Measurements from ENCODE around the gene DNLZ.

The DNLZ gene

GRCh38 chr9:136324501-136325300, 38.8 kb downstream of the DNLZ start:
- H3K4me3 ChIP-seq (ENCODE audit: insufficient read depth in 1 of 2, low read depth in 1 of 2, low read length in 2 of 2) = no peak overlapping the region
- H3K23ac ChIP-seq (ENCODE audit: low read length in 2 of 2) = no peak overlapping the region
- 86% methylated on average over 24 of the region's 24 CpGs for WGBS
- peak overlapping the region; percentile 59 for H2BK120ac ChIP-seq (ENCODE audit: low read depth, low read length)
- H2AFZ ChIP-seq (ENCODE audit: low read depth, low read length) = no peak overlapping the region
- H4K91ac ChIP-seq (ENCODE audit: low read length) = peak overlapping the region; percentile 34
- H2AK5ac ChIP-seq (ENCODE audit: low read length, severe bottlenecking) = peak overlapping the region; percentile 78
- H2BK12ac ChIP-seq (ENCODE audit: low read length in 2 of 2) = peak overlapping the region; percentile 7 to 95
- peak overlapping the region in 1 of 2 experiments; percentile 94 for H3K14ac ChIP-seq (ENCODE audit: low read length in 2 of 2)
- H3K9me3 ChIP-seq (ENCODE audit: control insufficient read depth, low read length) = no peaks in the 10 kb centered on the region
- peaks cover 0 to 16% of the 10 kb centered on the region in 2 experiments for H3K27me3 ChIP-seq (ENCODE audit: control insufficient read depth in 1 of 2, insufficient read depth in 1 of 2, low read length in 2 of 2)
- H2BK15ac ChIP-seq (ENCODE audit: low read depth, poor library complexity, severe bottlenecking) = peak overlapping the region; percentile 92
- H2BK5ac ChIP-seq (ENCODE audit: low read depth, low read length, poor library complexity, severe bottlenecking) = no peak overlapping the region
- H3K4ac ChIP-seq (ENCODE audit: low read depth in 1 of 2, low read length in 2 of 2) = peak overlapping the region; percentile 1 to 37
- no peak for DNase-seq
- H3K4me2 ChIP-seq (ENCODE audit: low read length, poor library complexity, severe bottlenecking) = no peak overlapping the region
- H3K36me3 ChIP-seq (ENCODE audit: control insufficient read depth in 1 of 2, insufficient read depth in 2 of 2, low read depth in 1 of 2, low read length in 2 of 2) = peaks cover 0 to 4% of the 10 kb centered on the region in 2 experiments
- H3K9ac ChIP-seq (ENCODE audit: low read length) = no peak overlapping the region
- peak overlapping the region; percentile 93 to 97 for H3K18ac ChIP-seq (ENCODE audit: low read depth in 1 of 2, low read length in 2 of 2)
- H3K4me1 ChIP-seq (ENCODE audit: control insufficient read depth, insufficient read depth, low read depth, low read length) = peaks cover 38% of the 10 kb centered on the region
- no peak overlapping the region for H4K8ac ChIP-seq (ENCODE audit: low read length)
- H3K79me1 ChIP-seq (replicated peaks; ENCODE audit: low read length, poor library complexity, severe bottlenecking) = no peaks in the 10 kb centered on the region
- H3K27ac ChIP-seq (ENCODE audit: low read length, poor library complexity, severe bottlenecking) = no peak overlapping the region

- Histone ChIP-seq H2BK15ac (ENCODE audit: low read depth, poor library complexity, severe bottlenecking) (no peak overlapping the region), H3K79me1 (replicated peaks; ENCODE audit: low read length, poor library complexity, severe bottlenecking) (no peaks in the 10 kb centered on the region), H3K4ac (ENCODE audit: low read depth in 1 of 2, low read length in 2 of 2) (no peak overlapping the region), H3K9me3 (ENCODE audit: control insufficient read depth, low read length) (no peaks in the 10 kb centered on the region), H2AFZ (ENCODE audit: low read depth, low read length) (no peak overlapping the region), H3K9ac (ENCODE audit: low read length) (no peak overlapping the region), H2BK5ac (ENCODE audit: low read depth, low read length, poor library complexity, severe bottlenecking) (no peak overlapping the region), H4K8ac (ENCODE audit: low read length) (no peak overlapping the region), H3K4me3 (ENCODE audit: insufficient read depth in 1 of 2, low read depth in 1 of 2, low read length in 2 of 2) (no peak overlapping the region), H3K36me3 (ENCODE audit: control insufficient read depth in 1 of 2, insufficient read depth in 2 of 2, low read depth in 1 of 2, low read length in 2 of 2) (no peaks in the 10 kb centered on the region), H3K4me2 (ENCODE audit: low read length, poor library complexity, severe bottlenecking) (no peak overlapping the region), H4K91ac (ENCODE audit: low read length) (peak overlapping the region; percentile 23), H3K27ac (ENCODE audit: low read length, poor library complexity, severe bottlenecking) (no peak overlapping the region), H2AK5ac (ENCODE audit: low read length, severe bottlenecking) (no peak overlapping the region), H3K27me3 (ENCODE audit: control insufficient read depth in 1 of 2, insufficient read depth in 1 of 2, low read length in 2 of 2) (peaks cover 0 to 16% of the 10 kb centered on the region in 2 experiments), H2BK120ac (ENCODE audit: low read depth, low read length) (no peak overlapping the region), H3K14ac (ENCODE audit: low read length in 2 of 2) (no peak overlapping the region), H3K18ac (ENCODE audit: low read depth in 1 of 2, low read length in 2 of 2) (no peak overlapping the region), H3K23ac (ENCODE audit: low read length in 2 of 2) (no peak overlapping the region), H2BK12ac (ENCODE audit: low read length in 2 of 2) (peak overlapping the region in 1 of 2 experiments; percentile 55), H3K4me1 (ENCODE audit: control insufficient read depth, insufficient read depth, low read depth, low read length) (peaks cover 29% of the 10 kb centered on the region)
- 95% methylated on average over 17 of the region's 17 CpGs for WGBS
- no peak for DNase-seq
Measured at GRCh38 chr9:136323371-136323789, 40.2 kb downstream of the DNLZ start.

GRCh38 chr9:136322756-136323330, 40.7 kb downstream of the DNLZ start:
- Histone ChIP-seq H3K14ac (ENCODE audit: low read length in 2 of 2) (no peak overlapping the region), H3K4me2 (ENCODE audit: low read length, poor library complexity, severe bottlenecking) (no peak overlapping the region), H3K23ac (ENCODE audit: low read length in 2 of 2) (no peak overlapping the region), H4K91ac (ENCODE audit: low read length) (peak overlapping the region; percentile 16), H2BK120ac (ENCODE audit: low read depth, low read length) (no peak overlapping the region), H2AK5ac (ENCODE audit: low read length, severe bottlenecking) (no peak overlapping the region), H3K18ac (ENCODE audit: low read depth in 1 of 2, low read length in 2 of 2) (no peak overlapping the region), H2BK12ac (ENCODE audit: low read length in 2 of 2) (peak overlapping the region in 1 of 2 experiments; percentile 8), H3K4me3 (ENCODE audit: insufficient read depth in 1 of 2, low read depth in 1 of 2, low read length in 2 of 2) (no peak overlapping the region), H3K9ac (ENCODE audit: low read length) (no peak overlapping the region), H3K27ac (ENCODE audit: low read length, poor library complexity, severe bottlenecking) (no peak overlapping the region), H2AFZ (ENCODE audit: low read depth, low read length) (no peak overlapping the region), H2BK15ac (ENCODE audit: low read depth, poor library complexity, severe bottlenecking) (peak overlapping the region; percentile 26), H3K79me1 (replicated peaks; ENCODE audit: low read length, poor library complexity, severe bottlenecking) (no peaks in the 10 kb centered on the region), H2BK5ac (ENCODE audit: low read depth, low read length, poor library complexity, severe bottlenecking) (no peak overlapping the region), H4K8ac (ENCODE audit: low read length) (no peak overlapping the region), H3K9me3 (ENCODE audit: control insufficient read depth, low read length) (no peaks in the 10 kb centered on the region), H3K36me3 (ENCODE audit: control insufficient read depth in 1 of 2, insufficient read depth in 2 of 2, low read depth in 1 of 2, low read length in 2 of 2) (no peaks in the 10 kb centered on the region), H3K4ac (ENCODE audit: low read depth in 1 of 2, low read length in 2 of 2) (no peak overlapping the region), H3K4me1 (ENCODE audit: control insufficient read depth, insufficient read depth, low read depth, low read length) (peaks cover 28% of the 10 kb centered on the region), H3K27me3 (ENCODE audit: control insufficient read depth in 1 of 2, insufficient read depth in 1 of 2, low read length in 2 of 2) (peaks cover 0 to 16% of the 10 kb centered on the region in 2 experiments)
- 93% methylated on average over 23 of the region's 23 CpGs for WGBS
- DNase-seq = no peak

GRCh38 chr9:136321561-136321960, 42.0 kb downstream of the DNLZ start:
- WGBS = 95% methylated on average over 19 of the region's 19 CpGs
- no peak overlapping the region for H2BK120ac ChIP-seq (ENCODE audit: low read depth, low read length)
- H3K4ac ChIP-seq (ENCODE audit: low read depth in 1 of 2, low read length in 2 of 2) = no peak overlapping the region
- no peak overlapping the region for H3K4me2 ChIP-seq (ENCODE audit: low read length, poor library complexity, severe bottlenecking)
- H3K18ac ChIP-seq (ENCODE audit: low read depth in 1 of 2, low read length in 2 of 2) = no peak overlapping the region
- H3K14ac ChIP-seq (ENCODE audit: low read length in 2 of 2) = no peak overlapping the region
- H2BK12ac ChIP-seq (ENCODE audit: low read length in 2 of 2) = peak overlapping the region in 1 of 2 experiments; percentile 25
- H3K9ac ChIP-seq (ENCODE audit: low read length) = no peak overlapping the region
- H3K23ac ChIP-seq (ENCODE audit: low read length in 2 of 2) = no peak overlapping the region
- H3K27ac ChIP-seq (ENCODE audit: low read length, poor library complexity, severe bottlenecking) = no peak overlapping the region
- H3K27me3 ChIP-seq (ENCODE audit: control insufficient read depth in 1 of 2, insufficient read depth in 1 of 2, low read length in 2 of 2) = peaks cover 0 to 16% of the 10 kb centered on the region in 2 experiments
- peaks cover 28% of the 10 kb centered on the region for H3K4me1 ChIP-seq (ENCODE audit: control insufficient read depth, insufficient read depth, low read depth, low read length)
- H3K9me3 ChIP-seq (ENCODE audit: control insufficient read depth, low read length) = no peaks in the 10 kb centered on the region
- H2BK5ac ChIP-seq (ENCODE audit: low read depth, low read length, poor library complexity, severe bottlenecking) = no peak overlapping the region
- H3K36me3 ChIP-seq (ENCODE audit: control insufficient read depth in 1 of 2, insufficient read depth in 2 of 2, low read depth in 1 of 2, low read length in 2 of 2) = peaks cover 0 to 4% of the 10 kb centered on the region in 2 experiments
- H2AK5ac ChIP-seq (ENCODE audit: low read length, severe bottlenecking) = no peak overlapping the region
- no peak overlapping the region for H2BK15ac ChIP-seq (ENCODE audit: low read depth, poor library complexity, severe bottlenecking)
- no peak overlapping the region for H4K91ac ChIP-seq (ENCODE audit: low read length)
- no peak overlapping the region for H4K8ac ChIP-seq (ENCODE audit: low read length)
- H3K79me1 ChIP-seq (replicated peaks; ENCODE audit: low read length, poor library complexity, severe bottlenecking) = no peaks in the 10 kb centered on the region
- H2AFZ ChIP-seq (ENCODE audit: low read depth, low read length) = no peak overlapping the region
- DNase-seq = no peak
- H3K4me3 ChIP-seq (ENCODE audit: insufficient read depth in 1 of 2, low read depth in 1 of 2, low read length in 2 of 2) = no peak overlapping the region

Data from mesenchymal stem cell (in vitro differentiated cells and primary cell).